ENCODE data around the gene DNAJC9. TPM values are rescaled to one million over a fixed set of nuclear protein-coding genes. Genes with fewer than 3 reads are reported as not detected.

The DNAJC9 gene
- total RNA-seq, 1 donor = 41.0 TPM

GRCh38 chr10:73205081-73205480, 42.0 kb downstream of the DNAJC9 start:
- DNase-seq (ENCODE audit: low read depth) = no peak
- no peak for TF ChIP-seq CTCF (IDR thresholded peaks at IDR 0.05; ENCODE audit: insufficient read depth, low read length)
- H3K4me3 ChIP-seq (ENCODE audit: low read depth, low read length) = no peak overlapping the region

Small RNAs within 50 kb of the gene (small RNA-seq; reads per million reads assigned to genes)
- gene RF00019 (not detected), gene RNU6-833P (not detected)

Other genes starting within 250 kb of the DNAJC9 start
- gene P4HA1, start 150.4 kb downstream of the DNAJC9 start, total RNA-seq (ENCODE audit: low replicate concordance) = 159 and 170 TPM in 2 replicates
- 1.8 TPM in 2 replicates for gene NUDT13, start 136.8 kb downstream of the DNAJC9 start, total RNA-seq (ENCODE audit: low replicate concordance)
- gene ECD, start 79.2 kb downstream of the DNAJC9 start, total RNA-seq (ENCODE audit: low replicate concordance) = 24.0 and 33.3 TPM in 2 replicates
- gene FAM149B1, start 79.1 kb downstream of the DNAJC9 start, total RNA-seq (ENCODE audit: low replicate concordance) = 30.8 and 47.5 TPM in 2 replicates
- 45.4 and 83.2 TPM in 2 replicates for gene MRPS16, start 5.4 kb upstream of the DNAJC9 start, total RNA-seq (ENCODE audit: low replicate concordance)
- 1.4 and 6.1 TPM in 2 replicates for gene CFAP70, start 111.6 kb upstream of the DNAJC9 start, total RNA-seq (ENCODE audit: low replicate concordance)
- gene ANXA7, start 166.8 kb upstream of the DNAJC9 start, total RNA-seq (ENCODE audit: low replicate concordance) = 47.5 and 158 TPM in 2 replicates
- gene MSS51, start 186.3 kb upstream of the DNAJC9 start, total RNA-seq (ENCODE audit: low replicate concordance) = 2.5 and 3.8 TPM in 2 replicates
- gene PPP3CB, start 248.8 kb upstream of the DNAJC9 start, total RNA-seq (ENCODE audit: low replicate concordance) = 45.5 and 49.2 TPM in 2 replicates